ENCODE measurements around the gene FOXB1. TPM values are rescaled to one million over a fixed set of nuclear protein-coding genes. Genes with fewer than 3 reads are reported as not detected.

The FOXB1 gene
- total RNA-seq: not detected in 2 replicates

DNA sequence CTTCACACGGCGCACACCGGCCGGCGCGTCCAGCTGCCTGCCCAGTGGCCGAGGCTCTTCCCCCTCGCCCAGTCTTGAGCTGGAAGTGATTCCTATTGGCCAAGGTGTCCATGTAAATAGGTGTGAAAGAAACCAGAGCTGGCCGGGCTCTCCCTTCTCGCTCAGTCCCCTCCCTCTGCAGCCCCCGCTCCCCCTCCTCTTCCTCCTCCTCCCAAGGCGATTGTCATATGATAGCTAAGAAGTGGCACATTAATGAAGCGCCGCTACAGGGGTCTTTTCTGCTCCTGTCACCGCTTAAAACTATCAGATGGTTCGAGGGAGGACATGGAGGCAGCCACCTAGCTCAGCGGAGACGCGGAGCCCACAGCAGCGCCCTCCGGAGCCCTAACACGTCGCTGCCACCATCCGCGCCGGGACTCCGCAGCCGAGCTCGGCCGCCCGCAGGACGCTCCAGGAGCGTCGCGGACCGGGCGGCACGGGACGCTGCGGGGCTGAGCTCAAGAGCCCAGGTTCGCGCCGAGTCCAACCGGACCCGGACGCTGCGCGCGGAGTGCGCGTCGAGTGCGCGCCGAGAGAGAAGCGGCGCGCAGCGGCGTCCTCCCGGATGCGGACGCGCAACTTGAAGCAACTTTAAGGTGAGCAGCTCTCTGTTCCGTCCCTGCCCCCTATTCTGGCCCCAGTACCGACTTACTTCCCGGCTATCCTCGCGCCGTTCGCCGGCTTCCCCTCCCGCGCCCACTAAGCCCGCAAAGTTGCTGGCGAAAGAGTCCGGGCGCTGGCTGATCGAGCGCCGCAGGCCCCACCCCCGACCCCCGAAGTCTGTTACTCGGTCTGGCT lies at the start of gene FOXB1:
Gene FOXB1 (plus strand): TSS at position 303 of the 837 bp plus-strand sequence. CDS start 653 bp downstream, outside the sequence.

